Mesodermal cell (in vitro differentiated cells): ENCODE measurements around the gene AQP12B. TPM values are rescaled to one million over a fixed set of nuclear protein-coding genes. Genes with fewer than 3 reads are reported as not detected.
"Not testable (repeated sequence)": the region's sequence is repeated elsewhere in the genome, so short reads cannot be mapped to it uniquely, and the experiment has no call there.

Experiments used
- H3K27ac ChIP-seq: 2 replicates; pipeline ENCODE4 v1.7.0; 2013; ENCODE audit warnings: mild to moderate bottlenecking, low read depth, low read length, moderate library complexity; ENCODE audit not compliant: severe bottlenecking
- H3K36me3 ChIP-seq: 2 replicates; pipeline ENCODE4 v1.7.1; 2013; ENCODE audit warnings: mild to moderate bottlenecking, low read length, moderate library complexity; ENCODE audit not compliant: control insufficient read depth, insufficient read depth
- H3K4me1 ChIP-seq: one replicate; pipeline ENCODE4 v1.7.1; 2013; ENCODE audit warnings: mild to moderate bottlenecking, low read length; ENCODE audit not compliant: insufficient read depth, control insufficient read depth, poor library complexity, severe bottlenecking
- H3K4me3 ChIP-seq: 2 replicates; pipeline ENCODE4 v1.7.0; 2013; ENCODE audit warnings: low read length, control low read depth, mild to moderate bottlenecking; ENCODE audit not compliant: insufficient read depth, poor library complexity, severe bottlenecking; ENCODE audit errors: extremely low read depth
- H3K9me3 ChIP-seq: 2 replicates; pipeline ENCODE4 v1.7.1; 2013; ENCODE audit warnings: mild to moderate bottlenecking, low read length, moderate library complexity; ENCODE audit not compliant: control insufficient read depth
- WGBS, 2 experiments: methylation state at CpG; one replicate each; pipeline ENCODE4 v1.1.5; 2013; ENCODE audit warnings: missing lambda C conversion rate in 2 of 2; ENCODE audit not compliant: insufficient coverage in 2 of 2; 5-methylcytosine and 5-hydroxymethylcytosine counted together
- polyA plus RNA-seq, 2 experiments: library from polyadenylated mRNA; stranded (reverse); fragments of 50-300 nt; gene quantifications; one replicate each; pipeline ENCODE4 v1.2.3, GENCODE V29; 2013

Gene AQP12B, protein sequence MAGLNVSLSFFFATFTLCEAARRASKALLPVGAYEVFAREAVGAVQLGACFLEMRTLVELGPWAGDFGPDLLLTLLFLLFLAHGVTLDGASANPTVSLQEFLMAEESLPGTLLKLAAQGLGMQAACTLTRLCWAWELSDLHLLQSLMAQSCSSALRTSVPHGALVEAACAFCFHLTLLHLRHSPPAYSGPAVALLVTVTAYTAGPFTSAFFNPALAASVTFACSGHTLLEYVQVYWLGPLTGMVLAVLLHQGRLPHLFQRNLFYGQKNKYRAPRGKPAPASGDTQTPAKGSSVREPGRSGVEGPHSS
- polyA plus RNA-seq (2013, experiment 1 of 2), result not detected
- not detected for polyA plus RNA-seq (2013, experiment 2 of 2)

DNA sequence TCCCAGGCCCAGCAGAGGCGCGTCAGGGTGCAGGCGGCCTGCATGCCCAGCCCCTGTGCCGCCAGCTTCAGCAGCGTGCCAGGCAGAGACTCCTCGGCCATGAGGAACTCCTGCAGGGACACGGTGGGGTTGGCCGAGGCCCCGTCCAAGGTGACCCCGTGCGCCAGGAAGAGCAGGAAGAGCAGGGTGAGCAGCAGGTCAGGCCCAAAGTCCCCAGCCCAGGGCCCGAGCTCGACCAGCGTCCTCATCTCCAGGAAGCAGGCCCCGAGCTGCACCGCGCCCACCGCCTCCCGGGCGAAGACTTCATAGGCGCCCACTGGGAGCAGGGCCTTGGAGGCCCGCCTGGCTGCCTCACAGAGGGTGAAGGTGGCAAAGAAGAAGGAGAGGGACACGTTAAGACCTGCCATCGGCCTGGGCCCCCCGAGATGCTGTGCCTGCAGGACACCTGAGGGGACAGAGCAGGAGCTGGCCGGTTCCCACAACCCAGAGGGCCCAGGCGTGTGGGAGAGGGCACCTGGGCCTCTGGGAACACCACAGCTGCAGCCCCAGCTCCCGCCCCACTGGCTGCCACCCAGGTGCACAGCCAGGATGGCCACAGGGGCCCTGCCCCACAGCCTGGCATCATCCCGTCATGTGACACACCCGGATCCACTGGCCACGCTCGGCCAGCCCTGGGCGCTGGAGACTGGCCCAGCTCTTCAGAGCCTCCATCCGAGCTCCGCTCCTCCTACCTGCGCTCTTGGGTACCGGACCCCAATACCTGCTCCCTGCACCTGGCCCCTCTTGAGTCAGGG lies at the start of gene AQP12B:
TSS of gene AQP12B (minus strand) at position 455 of the 794 bp plus-strand sequence. CDS start at position 407, 48 bp downstream.
- 60 to 93% methylated on average over 2 to 21 of the region's 37 CpGs for WGBS, 2 experiments

DNA sequence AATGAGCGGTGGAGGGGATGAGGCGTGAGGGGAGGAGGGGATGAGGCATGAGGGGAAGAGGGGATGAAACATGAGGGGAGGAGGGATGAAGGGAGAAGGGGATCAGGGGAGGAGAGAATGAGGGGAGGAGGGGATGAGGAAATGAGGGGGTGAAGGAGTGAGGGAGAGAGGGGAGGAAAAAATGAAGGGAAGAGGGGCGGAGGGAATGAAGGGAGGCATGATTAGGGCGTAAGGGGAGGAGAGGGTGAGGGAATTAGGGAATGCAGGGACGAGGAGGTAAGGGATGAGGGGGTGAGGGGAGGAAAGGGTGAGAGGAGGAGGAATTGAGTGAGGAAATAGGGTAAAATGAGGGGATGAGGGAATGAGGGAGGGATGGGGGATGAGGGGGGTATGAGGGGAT lies 49.5 kb upstream of the AQP12B start:
- H3K27ac ChIP-seq, result no peak overlapping the region
- H3K4me1 ChIP-seq, result no peaks in the 10 kb centered on the region
- no peaks in the 10 kb centered on the region for H3K36me3 ChIP-seq
- no peaks in the 10 kb centered on the region for H3K9me3 ChIP-seq
- no peak overlapping the region for H3K4me3 ChIP-seq
- 90 to 92% methylated on average over 5 of the region's 5 CpGs for WGBS, 2 experiments

More for the DNA sequence above, at the start of gene AQP12B:
- not testable (repeated sequence) for H3K4me3 ChIP-seq, H3K4me1 ChIP-seq, H3K36me3 ChIP-seq, H3K9me3 ChIP-seq, H3K27ac ChIP-seq

DNA sequence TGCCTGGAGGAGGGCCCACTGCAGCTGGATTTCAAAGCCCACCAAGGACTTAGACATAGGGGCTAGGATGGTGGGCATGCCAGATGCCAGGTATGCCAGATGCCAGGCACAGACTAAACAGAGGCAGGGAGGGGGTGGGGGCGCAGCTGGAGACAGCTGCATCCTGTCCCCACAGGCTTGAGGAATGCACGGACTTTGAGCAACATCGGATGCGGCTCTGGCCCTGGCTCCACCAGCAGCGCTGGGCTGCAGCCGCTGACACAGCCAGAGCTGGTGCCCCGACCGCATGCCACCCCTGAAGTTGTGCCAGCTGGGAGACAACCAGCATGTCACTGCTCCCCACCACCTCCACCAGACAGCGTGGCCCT lies 48.5 kb upstream of the AQP12B start:
- no peak overlapping the region for H3K27ac ChIP-seq
- H3K9me3 ChIP-seq, result no peaks in the 10 kb centered on the region
- no peak overlapping the region for H3K4me3 ChIP-seq
- H3K4me1 ChIP-seq, result no peaks in the 10 kb centered on the region
- H3K36me3 ChIP-seq, result no peaks in the 10 kb centered on the region
- WGBS, 2 experiments, result 91 to 94% methylated on average over 9 of the region's 9 CpGs

- H3K27ac ChIP-seq, result no peak overlapping the region
- H3K36me3 ChIP-seq, result no peaks in the 10 kb centered on the region
- H3K4me3 ChIP-seq, result no peak overlapping the region
- H3K9me3 ChIP-seq, result no peaks in the 10 kb centered on the region
- H3K4me1 ChIP-seq, result no peaks in the 10 kb centered on the region
- 93 to 95% methylated on average over 10 of the region's 10 CpGs for WGBS, 2 experiments
Observed at GRCh38 chr2:240730501-240731177, 48.0 kb upstream of the AQP12B start.

DNA sequence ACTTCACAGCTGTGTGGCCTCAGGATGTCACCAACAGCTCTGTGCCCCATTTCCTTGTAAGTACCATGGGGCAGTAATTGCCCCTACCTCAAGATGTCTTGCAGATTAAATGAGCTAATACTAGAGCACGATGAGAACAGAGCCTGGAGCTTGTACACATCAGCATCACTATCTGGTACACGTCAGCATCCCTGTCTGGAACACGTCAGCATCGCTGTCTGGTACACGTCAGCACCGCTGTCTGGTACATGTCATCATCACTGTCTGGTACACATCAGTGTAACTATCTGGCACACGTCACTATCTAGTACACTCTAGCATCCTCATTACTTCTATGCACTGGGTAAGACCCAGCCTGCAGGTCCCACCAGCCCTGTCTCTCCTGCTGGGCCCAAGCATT lies 46.1 kb upstream of the AQP12B start:
- Histone ChIP-seq H3K4me3 (no peak overlapping the region), H3K36me3 (no peaks in the 10 kb centered on the region)
- 86 to 89% methylated on average over 7 of the region's 7 CpGs for WGBS, 2 experiments

DNA sequence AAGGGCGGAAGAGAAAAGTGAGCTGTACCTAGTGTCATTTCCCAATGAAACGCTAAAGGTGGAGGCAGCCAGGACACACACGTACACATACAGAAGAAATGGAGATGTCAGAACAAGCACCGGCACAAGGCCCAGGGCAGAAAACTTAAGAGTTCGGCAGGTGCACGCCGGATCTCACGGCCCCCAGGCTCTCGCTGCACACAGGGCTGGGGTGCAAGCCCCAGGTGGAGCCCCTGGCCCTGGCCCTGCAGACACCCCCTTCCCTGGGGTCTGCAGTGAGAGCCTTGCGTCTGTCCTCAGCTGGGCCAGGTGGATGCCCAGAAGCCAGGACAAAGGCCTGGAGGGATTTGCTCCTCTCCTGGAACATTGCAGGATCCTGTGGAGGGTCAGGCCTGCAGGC lies 45.7 kb upstream of the AQP12B start:
- 90 to 97% methylated on average over 10 of the region's 10 CpGs for WGBS, 2 experiments
- no peaks in the 10 kb centered on the region for H3K4me1 ChIP-seq
- H3K27ac ChIP-seq, result no peak overlapping the region
- H3K4me3 ChIP-seq, result no peak overlapping the region
- H3K9me3 ChIP-seq, result no peaks in the 10 kb centered on the region
- no peaks in the 10 kb centered on the region for H3K36me3 ChIP-seq

More for the DNA sequence above, 46.1 kb upstream of the AQP12B start:
- H3K9me3 ChIP-seq, result no peaks in the 10 kb centered on the region
- no peak overlapping the region for H3K27ac ChIP-seq
- no peaks in the 10 kb centered on the region for H3K4me1 ChIP-seq

DNA sequence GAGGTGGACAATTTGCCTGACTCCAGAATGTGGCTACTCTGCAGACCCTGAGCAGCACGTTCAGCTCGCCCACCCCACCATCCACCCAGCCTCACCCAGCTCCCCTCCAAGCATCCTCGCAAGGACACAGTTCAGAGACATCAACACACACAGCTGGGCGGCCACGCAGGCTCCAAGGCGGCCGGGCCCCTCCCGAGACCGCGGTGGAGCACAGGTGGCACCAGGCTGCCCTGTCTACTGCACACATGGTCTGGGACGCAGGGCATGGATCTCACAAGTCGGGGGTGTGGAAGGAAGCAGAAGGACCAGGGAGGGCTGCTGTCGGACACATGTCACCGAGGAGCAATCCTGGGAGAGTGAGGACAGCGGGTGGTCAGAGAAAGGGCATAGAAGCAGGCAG lies 45.2 kb upstream of the AQP12B start:
- Histone ChIP-seq H3K4me3 (no peak overlapping the region), H3K9me3 (no peaks in the 10 kb centered on the region), H3K36me3 (no peaks in the 10 kb centered on the region), H3K27ac (no peak overlapping the region), H3K4me1 (no peaks in the 10 kb centered on the region)
- WGBS, 2 experiments, result 94 to 97% methylated on average over 6 to 13 of the region's 15 CpGs

GRCh38 chr2:240727439-240727838 lies 44.8 kb upstream of the AQP12B start:
- no peak overlapping the region for H3K4me3 ChIP-seq
- 89 to 98% methylated on average over 10 to 14 of the region's 14 CpGs for WGBS, 2 experiments
- no peak overlapping the region for H3K27ac ChIP-seq
- no peaks in the 10 kb centered on the region for H3K9me3 ChIP-seq
- no peaks in the 10 kb centered on the region for H3K4me1 ChIP-seq
- H3K36me3 ChIP-seq, result no peaks in the 10 kb centered on the region

DNA sequence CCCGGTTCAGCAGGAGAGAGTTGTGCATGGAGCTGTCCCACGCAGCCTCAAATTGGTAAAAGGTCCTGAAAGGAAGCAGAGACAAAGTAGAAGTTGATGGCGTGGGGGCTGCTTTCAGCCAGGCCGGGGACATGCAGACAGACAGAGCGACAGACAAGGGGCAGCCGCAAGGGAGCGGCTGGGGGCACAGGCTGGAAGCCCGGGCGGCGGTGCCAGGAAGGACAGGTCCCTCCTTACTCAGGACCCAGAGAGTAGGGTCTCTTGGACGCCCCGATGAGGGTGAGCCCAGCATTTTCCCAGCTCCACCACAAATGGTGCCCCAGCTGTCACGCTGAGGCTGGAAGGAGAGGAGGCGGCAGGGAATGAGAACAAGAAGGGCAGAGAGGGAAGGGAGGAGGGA lies 44.2 kb upstream of the AQP12B start:
- 92% methylated on average over 13 to 14 of the region's 14 CpGs for WGBS, 2 experiments
- Histone ChIP-seq H3K4me1 (no peaks in the 10 kb centered on the region), H3K4me3 (no peak overlapping the region), H3K27ac (no peak overlapping the region), H3K36me3 (no peaks in the 10 kb centered on the region), H3K9me3 (no peaks in the 10 kb centered on the region)

DNA sequence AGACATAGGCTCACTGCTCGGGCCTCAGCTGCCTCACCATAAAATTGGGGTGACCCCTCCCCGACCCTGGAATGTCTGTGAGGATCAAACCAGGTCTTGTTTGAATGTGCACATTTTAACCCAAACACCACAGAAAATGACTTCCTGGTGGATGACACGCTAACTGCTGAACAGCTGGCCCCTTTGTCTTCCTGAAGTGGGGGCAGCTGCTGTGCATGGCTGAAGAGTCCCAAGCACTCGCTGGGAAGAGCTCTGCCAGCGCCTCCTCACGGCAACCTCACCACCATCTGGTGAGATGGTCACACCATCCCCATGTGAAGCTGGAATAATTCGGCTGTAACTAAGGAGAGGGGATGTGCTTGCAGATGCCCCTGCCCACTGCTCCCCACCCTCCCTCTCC lies 43.0 kb upstream of the AQP12B start:
- no peaks in the 10 kb centered on the region for H3K4me1 ChIP-seq
- H3K36me3 ChIP-seq, result no peaks in the 10 kb centered on the region
- H3K27ac ChIP-seq, result no peak overlapping the region

More for the DNA sequence above, 43.0 kb upstream of the AQP12B start:
- WGBS, 2 experiments, result 83 to 96% methylated on average over 2 to 3 of the region's 7 CpGs
- no peaks in the 10 kb centered on the region for H3K9me3 ChIP-seq
- H3K4me3 ChIP-seq, result no peak overlapping the region
